Skeletal muscle tissue (tissue), 4 donors: Measurements from ENCODE around the gene ATXN3. TPM values are rescaled to one million over a fixed set of nuclear protein-coding genes. Genes with fewer than 3 reads are reported as not detected.
"Not testable (repeated sequence)": the region's sequence is repeated elsewhere in the genome, so short reads cannot be mapped to it uniquely, and the experiment has no call there.

Experiments used
- H3K27ac ChIP-seq: one replicate; pipeline ENCODE4 v1.7.0; 2013; ENCODE audit warnings: mild to moderate bottlenecking, low read depth, low read length, inconsistent platforms
- H3K27me3 ChIP-seq, 3 donors: one replicate each; pipeline ENCODE4 v1.7.0; 2013; ENCODE audit warnings: low read length in 3 of 3; ENCODE audit not compliant: control insufficient read depth in 3 of 3, insufficient read depth in 3 of 3
- H3K36me3 ChIP-seq, 3 donors: one replicate each; pipeline ENCODE4 v1.7.0; 2013; ENCODE audit warnings: low read length in 3 of 3; ENCODE audit not compliant: control insufficient read depth in 3 of 3, insufficient read depth in 3 of 3
- H3K4me1 ChIP-seq, 3 donors: one replicate each; pipeline ENCODE4 v1.7.0; 2013; ENCODE audit warnings: low read length in 3 of 3, mild to moderate bottlenecking in 3 of 3; ENCODE audit not compliant: control insufficient read depth in 3 of 3, insufficient read depth in 3 of 3
- H3K4me3 ChIP-seq, 3 donors: one replicate each; pipeline ENCODE4 v1.7.0; 2013; ENCODE audit warnings: low read length in 3 of 3
- H3K9ac ChIP-seq, 3 donors: one replicate each; pipeline ENCODE4 v1.7.0; 2013; ENCODE audit warnings: low read length in 3 of 3, mild to moderate bottlenecking in 3 of 3, moderate library complexity in 2 of 3, low read depth in 1 of 3
- H3K9me3 ChIP-seq, 3 donors: one replicate each; pipeline ENCODE4 v1.7.0; 2013; ENCODE audit warnings: low read length in 3 of 3; ENCODE audit not compliant: control insufficient read depth in 3 of 3
- total RNA-seq: library from RNA; depleted of rRNA; stranded (reverse); fragments of >200 nt; gene quantifications from one replicate; pipeline ENCODE4 v1.2.3, GENCODE V29; 2014
- donor health status: Osteomylitis.

Gene ATXN3
- total RNA-seq, 1 donor from 2014 or later: 22.4 TPM

DNA sequence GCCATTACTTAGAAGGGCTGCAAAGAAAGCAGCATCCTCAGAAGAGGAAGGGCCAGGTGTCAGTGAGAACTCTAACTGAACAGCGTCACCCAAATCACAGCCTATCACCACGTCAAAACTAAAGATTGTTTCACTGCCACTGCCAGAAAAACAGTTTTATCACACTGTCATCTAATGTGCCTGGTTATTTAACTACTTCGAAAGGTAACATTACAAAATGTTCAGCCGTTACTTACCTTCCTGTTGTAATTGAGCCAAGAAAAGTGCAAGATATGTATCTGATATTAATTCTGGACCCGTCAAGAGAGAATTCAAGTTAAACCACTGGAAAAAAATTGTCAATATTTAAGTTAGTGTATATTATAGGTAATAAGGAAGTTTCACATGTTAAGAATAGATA lies 17.9 kb downstream of the ATXN3 start:
- no peaks in the 10 kb centered on the region for H3K27me3 ChIP-seq
- no peaks in the 10 kb centered on the region for H3K9me3 ChIP-seq
- H3K9ac ChIP-seq: no peak overlapping the region
- H3K36me3 ChIP-seq: peaks cover 12 to 40% (median 31%) of the 10 kb centered on the region in 3 donors
- H3K27ac ChIP-seq: no peak overlapping the region
- no peaks in the 10 kb centered on the region for H3K4me1 ChIP-seq
- H3K4me3 ChIP-seq: no peak overlapping the region

DNA sequence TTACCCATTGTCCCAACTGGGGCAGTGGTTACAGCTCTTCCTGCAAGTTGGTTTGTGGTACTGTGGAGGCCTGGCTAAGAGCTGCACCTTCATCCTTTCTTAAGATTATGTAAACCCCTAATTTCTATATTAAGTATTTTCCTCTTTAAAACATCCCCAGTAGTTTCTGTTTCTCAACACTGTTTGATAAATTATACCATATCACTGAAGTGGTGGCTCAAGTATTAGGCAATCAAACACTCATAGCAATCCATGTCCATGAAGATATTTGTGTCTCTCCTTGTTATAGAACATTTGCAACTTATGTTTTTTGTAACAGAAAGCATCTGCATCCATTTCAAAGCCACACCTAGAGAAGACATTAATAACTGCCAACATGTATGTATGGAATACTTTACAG lies 31.8 kb downstream of the ATXN3 start:
- Histone ChIP-seq H3K27ac (no peak overlapping the region), H3K36me3 (peaks cover 14 to 36% (median 31%) of the 10 kb centered on the region in 3 donors), H3K9ac (no peak overlapping the region), H3K4me1 (no peaks in the 10 kb centered on the region), H3K27me3 (no peaks in the 10 kb centered on the region), H3K4me3 (no peak overlapping the region), H3K9me3 (no peaks in the 10 kb centered on the region)

DNA sequence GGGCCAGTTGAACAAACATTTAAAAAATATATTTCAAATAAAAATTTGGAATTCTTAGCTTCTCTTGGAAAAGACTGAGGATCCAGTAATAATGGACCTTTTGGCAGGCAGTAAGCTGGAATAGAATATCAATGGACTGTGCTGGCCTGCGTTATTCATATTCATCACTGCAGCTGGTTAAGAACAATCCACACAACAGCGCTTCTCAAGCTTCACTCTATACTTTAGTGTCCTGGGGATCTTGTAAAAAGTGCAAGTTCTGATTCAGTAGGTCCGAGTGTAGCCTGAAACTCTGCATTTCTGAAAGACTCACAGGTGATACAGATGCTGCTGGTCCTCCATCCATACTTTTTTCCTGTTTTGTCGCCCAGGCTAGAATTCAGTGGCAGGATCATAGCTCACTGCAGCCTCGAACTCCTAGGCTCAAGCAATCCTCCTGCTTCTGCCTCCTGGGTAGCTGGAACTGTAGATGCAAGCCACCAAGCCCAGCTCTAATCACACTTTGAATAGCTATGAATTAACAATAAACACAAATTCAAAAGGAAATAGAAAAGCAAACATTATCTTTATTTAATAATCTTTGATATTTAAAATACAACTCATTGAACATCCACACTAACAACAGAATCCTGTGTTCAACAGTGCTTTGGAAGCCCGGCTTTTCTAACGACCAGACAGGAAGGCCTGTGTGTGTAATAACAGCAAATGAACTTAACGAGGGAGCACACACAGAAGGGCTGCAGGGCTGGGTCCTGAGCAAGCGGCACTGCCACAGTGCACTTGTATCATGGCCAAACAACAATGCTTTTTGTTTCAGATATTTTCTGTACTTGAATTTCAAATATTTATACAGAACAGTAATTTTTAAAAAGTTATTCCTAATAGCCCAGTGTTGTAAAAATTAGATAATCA lies 48.1 kb downstream of the ATXN3 start:
- H3K36me3 ChIP-seq: peaks cover 0 to 3% (median 3%) of the 10 kb centered on the region in 3 donors
- no peak overlapping the region for H3K27ac ChIP-seq
- no peaks in the 10 kb centered on the region for H3K9me3 ChIP-seq
- no peak overlapping the region for H3K4me3 ChIP-seq
- no peak overlapping the region for H3K9ac ChIP-seq
- H3K4me1 ChIP-seq: no peaks in the 10 kb centered on the region
- no peaks in the 10 kb centered on the region for H3K27me3 ChIP-seq

DNA sequence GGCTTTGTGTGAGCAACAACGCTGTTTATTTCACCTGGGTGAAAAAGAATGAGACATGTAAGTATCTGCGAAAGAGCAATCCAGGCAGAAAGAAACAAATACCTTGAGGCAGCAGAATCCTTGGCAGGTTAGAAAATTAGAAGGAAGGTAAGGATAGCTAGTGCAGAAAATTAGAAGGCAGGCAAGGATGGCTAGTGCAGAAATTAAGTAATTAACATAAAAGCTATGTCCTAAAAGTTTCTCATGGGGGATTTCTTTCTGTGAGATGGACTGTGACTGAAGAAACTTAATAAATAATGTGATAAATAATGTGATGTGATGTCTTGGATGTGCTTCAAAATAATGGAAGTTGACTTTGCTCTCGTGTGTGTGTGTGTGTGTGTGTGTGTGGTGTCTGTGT lies 56.6 kb downstream of the ATXN3 start:
- Histone ChIP-seq H3K27me3 (no peaks in the 10 kb centered on the region), H3K4me3 (no peak overlapping the region), H3K4me1 (no peaks in the 10 kb centered on the region), H3K9ac (no peak overlapping the region), H3K9me3 (no peaks in the 10 kb centered on the region), H3K36me3 (no peaks in the 10 kb centered on the region), H3K27ac (no peak overlapping the region)

DNA sequence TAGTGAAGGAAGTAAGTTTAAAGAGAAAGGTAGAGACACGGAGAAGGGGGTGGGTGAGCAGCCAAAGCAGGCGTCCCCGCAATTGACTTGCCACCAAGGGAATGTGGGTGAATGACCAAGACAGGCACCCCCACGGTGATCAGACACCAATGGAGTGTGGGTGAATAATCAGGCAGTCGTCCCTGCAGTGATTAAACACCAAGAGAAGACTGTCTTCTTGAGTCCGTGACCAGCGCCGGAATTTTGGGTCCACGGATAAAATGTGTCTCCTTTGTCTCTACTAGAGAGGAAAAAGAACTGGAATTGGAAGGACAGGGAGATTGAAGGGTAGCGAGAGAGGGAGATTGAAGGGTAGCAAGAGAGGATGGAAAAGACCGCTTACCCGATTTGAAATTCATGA lies 57.2 kb downstream of the ATXN3 start:
- not testable (repeated sequence) for H3K9me3 ChIP-seq, H3K9ac ChIP-seq, H3K27me3 ChIP-seq, H3K36me3 ChIP-seq, H3K27ac ChIP-seq, H3K4me1 ChIP-seq, H3K4me3 ChIP-seq

DNA sequence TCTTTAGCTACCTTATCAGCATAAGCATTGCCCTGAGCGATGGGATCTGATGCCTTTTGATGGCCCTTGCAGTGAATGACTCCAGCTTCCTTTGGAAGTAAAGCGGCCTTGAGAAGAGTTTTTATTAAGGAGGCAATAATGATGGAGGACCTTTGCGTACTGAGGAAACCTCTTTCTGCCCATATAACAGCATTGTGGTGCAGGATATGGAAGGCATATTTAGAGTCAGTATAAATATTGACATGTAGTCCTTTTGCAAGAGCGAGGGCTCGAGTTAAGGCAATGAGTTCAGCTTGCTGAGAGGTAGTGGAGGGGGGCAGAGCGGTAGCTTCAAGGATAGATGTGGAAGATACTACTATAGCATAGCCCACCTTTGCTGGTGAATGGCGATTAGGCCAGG lies 60.5 kb downstream of the ATXN3 start:
- not testable (repeated sequence) for H3K4me1 ChIP-seq, H3K27ac ChIP-seq, H3K9me3 ChIP-seq, H3K4me3 ChIP-seq, H3K27me3 ChIP-seq, H3K36me3 ChIP-seq, H3K9ac ChIP-seq

DNA sequence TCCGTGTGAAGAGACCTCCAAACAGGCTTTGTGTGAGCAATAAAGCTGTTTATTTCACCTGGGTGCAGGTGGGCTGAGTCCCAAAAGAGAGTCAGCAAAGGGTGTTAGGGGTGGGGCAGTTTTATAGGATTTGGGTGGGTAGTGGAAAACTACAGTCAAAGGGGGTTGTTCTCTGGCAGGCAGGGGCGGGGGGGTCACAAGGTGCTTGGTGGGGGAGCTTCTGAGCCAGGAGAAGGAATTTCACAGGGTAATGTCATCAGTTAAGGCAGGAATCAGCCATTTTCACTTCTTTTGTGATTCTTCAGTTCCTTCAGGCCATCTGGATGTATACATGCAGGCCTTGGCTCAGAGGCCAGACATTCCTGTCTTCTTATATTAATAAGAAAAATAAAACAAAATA lies 64.6 kb downstream of the ATXN3 start:
- peaks cover 14 to 24% (median 17%) of the 10 kb centered on the region in 3 donors for H3K4me1 ChIP-seq
- H3K9me3 ChIP-seq, H3K27me3 ChIP-seq, H3K4me3 ChIP-seq, H3K27ac ChIP-seq, H3K9ac ChIP-seq, H3K36me3 ChIP-seq: not testable (repeated sequence)

DNA sequence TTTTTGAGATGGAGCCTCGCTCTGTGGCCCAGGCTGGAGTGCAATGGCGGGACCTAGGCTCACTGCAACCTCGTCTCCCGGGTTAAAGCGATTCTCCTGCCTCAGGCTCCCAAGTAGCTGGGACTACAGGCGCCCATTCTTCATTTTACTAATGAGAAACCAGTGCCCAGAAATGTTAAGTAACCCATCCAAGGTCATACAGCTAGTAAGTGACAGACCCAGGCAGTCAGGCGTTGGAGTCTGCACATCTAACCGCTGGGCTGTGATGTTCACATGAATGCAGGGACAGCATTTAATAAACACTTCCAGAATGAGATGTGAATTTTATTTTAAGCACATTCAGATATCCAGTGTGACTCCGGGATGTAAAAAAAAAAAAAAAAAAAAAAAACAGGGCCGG lies 65.2 kb downstream of the ATXN3 start:
- no peaks in the 10 kb centered on the region for H3K27me3 ChIP-seq
- H3K4me3 ChIP-seq: peak overlapping the region in 2 of 3 donors; percentile 97 to 99
- H3K36me3 ChIP-seq: peaks cover 0 to 6% (median 5%) of the 10 kb centered on the region in 3 donors
- peaks cover 14 to 30% (median 20%) of the 10 kb centered on the region in 3 donors for H3K4me1 ChIP-seq
- H3K9ac ChIP-seq: peak overlapping the region in 2 of 3 donors; percentile 100
- peak overlapping the region; percentile 99 for H3K27ac ChIP-seq
- no peaks in the 10 kb centered on the region for H3K9me3 ChIP-seq

DNA sequence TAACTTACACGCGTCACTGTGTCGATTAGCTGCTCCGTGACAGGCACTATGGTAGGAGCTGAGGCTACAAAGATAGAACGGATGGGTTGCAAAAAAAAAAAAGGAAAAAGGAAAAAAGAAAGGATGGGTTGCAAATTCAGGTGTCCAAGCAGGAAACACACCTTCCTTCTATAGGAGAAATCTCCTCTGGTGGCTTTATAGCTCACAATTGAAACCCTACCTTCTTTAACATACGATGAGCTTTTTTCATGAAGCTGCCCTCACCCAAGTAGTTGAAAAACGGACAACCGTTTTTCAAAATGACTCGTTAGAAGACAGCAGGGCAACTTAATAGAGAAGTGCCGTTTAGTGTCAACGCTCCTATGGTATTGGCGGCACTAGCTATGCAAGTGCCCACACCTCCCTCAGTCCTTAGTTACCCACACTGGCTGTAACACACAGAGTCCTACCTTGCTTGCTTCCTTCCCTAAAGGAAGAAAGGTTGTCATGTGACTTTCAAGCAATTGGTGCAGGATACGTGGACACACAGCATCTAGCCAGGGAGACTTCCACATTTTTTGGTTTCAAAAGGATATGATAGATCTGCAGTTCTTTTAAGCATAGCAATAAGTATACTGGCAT lies 65.8 kb downstream of the ATXN3 start:
- H3K27me3 ChIP-seq: no peaks in the 10 kb centered on the region
- peak overlapping the region; percentile 100 for H3K9ac ChIP-seq
- H3K4me1 ChIP-seq: peaks cover 14 to 35% (median 23%) of the 10 kb centered on the region in 3 donors
- no peaks in the 10 kb centered on the region for H3K9me3 ChIP-seq
- H3K27ac ChIP-seq: peak overlapping the region; percentile 99
- H3K4me3 ChIP-seq: peak overlapping the region; percentile 94 to 99 (median 97)
- H3K36me3 ChIP-seq: peaks cover 0 to 6% (median 5%) of the 10 kb centered on the region in 3 donors
